T-cell (primary cell): ENCODE measurements around the gene NHP2. TPM values are rescaled to one million over a fixed set of nuclear protein-coding genes. Genes with fewer than 3 reads are reported as not detected.

Experiments used
- ATAC-seq, 4 experiments: fragments of 200-7000 bp in 3 of 4; fragments of 150-1000 bp in 1 of 4; cut with Tn5 transposase; replicated peaks in 1 of 4; 1 replicate in 3 of 4; 2 replicates in 1 of 4; pipeline ENCODE4 v1.10.0; 2021; ENCODE audit warnings: moderate library complexity in 3 of 4, mild to moderate bottlenecking in 2 of 4, moderate number of reproducible peaks in 1 of 4
- CTCF ChIA-PET, 2 donors: fragments of 300-600 bp; sonication (Branson Sonifier 250); formaldehyde crosslinking; loops; one replicate each; lab custom pipeline; 2022; ENCODE audit warnings: antibody characterized with exemption in 2 of 2; lab: Charles Lee
- POLR2A ChIA-PET, 2 donors: fragments of 300-600 bp; sonication (Branson Sonifier 250); formaldehyde crosslinking; loops; one replicate each; lab custom pipeline; 2022; ENCODE audit warnings: antibody characterized with exemption in 2 of 2; lab: Charles Lee
- DNase-seq, 35 experiments: peaks; one replicate each; pipeline versions ENCODE4 v3.0.0 to v3.0.0-alpha.2; 2013 to 2023
- H3K27ac ChIP-seq: one replicate; pipeline ENCODE4 v1.5.1; 2013; ENCODE audit warnings: low read length
- H3K27me3 ChIP-seq, 2 experiments: replicated peaks in 1 of 2; 1 replicate in 1 of 2; 2 replicates in 1 of 2; pipeline versions ENCODE4 v1.6.1 to v1.7.0; 2013; ENCODE audit warnings: low read length in 1 of 2, mixed read lengths in 1 of 2; ENCODE audit not compliant: control insufficient read depth in 2 of 2, insufficient read depth in 2 of 2; ENCODE audit errors: extremely low read depth in 1 of 2
- H3K36me3 ChIP-seq, 2 donors: 1 replicate in 1 of 2; 2 replicates in 1 of 2; pipeline versions ENCODE4 v1.6.1 to v1.7.0; 2013; ENCODE audit warnings: low read length in 1 of 2; ENCODE audit not compliant: control insufficient read depth in 2 of 2, insufficient read depth in 1 of 2; ENCODE audit errors: extremely low read depth in 1 of 2
- H3K4me1 ChIP-seq, 2 experiments: 1 replicate in 1 of 2; 2 replicates in 1 of 2; pipeline versions ENCODE4 v1.6.1 to v1.7.0; 2013; ENCODE audit warnings: low read length in 2 of 2, mixed read lengths in 1 of 2; ENCODE audit not compliant: insufficient read depth in 2 of 2, control insufficient read depth in 1 of 2; ENCODE audit errors: extremely low read depth in 1 of 2
- H3K4me3 ChIP-seq, 2 donors: 1 replicate in 1 of 2; 2 replicates in 1 of 2; pipeline versions ENCODE4 v1.5.1 to v1.7.0; 2013; ENCODE audit warnings: mild to moderate bottlenecking in 2 of 2, low read length in 1 of 2, moderate library complexity in 1 of 2; ENCODE audit not compliant: control insufficient read depth in 1 of 2; ENCODE audit errors: extremely low read depth in 1 of 2
- H3K9me3 ChIP-seq: 2 replicates; pipeline ENCODE4 v1.7.0; 2013
- H3K27ac Mint-ChIP-seq, 2 donors: one replicate each; pipeline ENCODE4 v1.8.0; 2020 to 2021; ENCODE audit warnings: mild to moderate bottlenecking in 2 of 2, mixed read lengths in 2 of 2
- H3K27me3 Mint-ChIP-seq, 2 donors: one replicate each; pipeline ENCODE4 v1.8.0; 2021 to 2022; ENCODE audit warnings: mixed read lengths in 2 of 2
- H3K36me3 Mint-ChIP-seq: one replicate; pipeline ENCODE4 v1.8.0; 2021; ENCODE audit warnings: mixed read lengths
- H3K4me1 Mint-ChIP-seq, 3 donors: one replicate each; pipeline ENCODE4 v1.8.0; 2020 to 2022; ENCODE audit warnings: mixed read lengths in 3 of 3, mild to moderate bottlenecking in 1 of 3
- H3K4me3 Mint-ChIP-seq, 3 donors: one replicate each; pipeline ENCODE4 v1.8.0; 2020 to 2022; ENCODE audit warnings: mild to moderate bottlenecking in 3 of 3, mixed read lengths in 3 of 3, moderate library complexity in 3 of 3
- H3K9me3 Mint-ChIP-seq, 3 donors: one replicate each; pipeline ENCODE4 v1.8.0; 2020 to 2022; ENCODE audit warnings: mixed read lengths in 3 of 3
- WGBS: methylation state at CpG from one replicate; pipeline ENCODE4 v1.1.5; 2013; ENCODE audit warnings: missing lambda C conversion rate; ENCODE audit not compliant: insufficient coverage; 5-methylcytosine and 5-hydroxymethylcytosine counted together
- total RNA-seq, 35 experiments: library from RNA in 6 of 35; stranded (reverse) in 6 of 35; fragments of 120-200 nt in 1 of 35; gene quantifications; one replicate each; pipeline versions ENCODE4 v1.2.1 to v1.2.4 and lab custom pipeline; 2013 to 2026

NHP2 gene
- total RNA-seq, 5 donors from 2014 or later (not counting 1 experiment from before 2014, with no cell fraction given) = 61.2 to 95.6 (median 91.2) TPM

DNA sequence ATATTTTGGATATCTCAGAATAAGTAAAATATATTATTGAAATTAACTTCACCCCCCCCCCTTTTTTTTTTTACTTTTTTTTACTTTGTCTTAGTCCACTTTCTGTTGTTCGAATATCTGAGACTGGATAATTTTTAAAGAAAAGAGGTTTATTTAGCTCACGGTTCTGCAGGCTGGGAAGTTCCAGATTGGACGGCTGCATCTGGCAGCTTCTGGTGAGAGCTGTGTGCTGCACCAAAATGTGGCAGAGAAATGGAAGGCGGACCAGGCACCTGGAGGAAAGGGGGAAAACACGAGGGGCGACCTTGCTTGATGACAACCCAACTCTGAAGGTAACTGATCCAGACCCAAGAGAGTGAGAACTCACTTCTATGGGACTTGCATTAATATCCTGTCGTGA lies 39.1 kb upstream of the NHP2 start:
- peaks cover 0 to 32% of the 10 kb centered on the region in 2 experiments for H3K27me3 ChIP-seq
- Mint-ChIP-seq H3K4me1 (peaks cover 14 to 18% (median 16%) of the 10 kb centered on the region in 3 donors), H3K36me3 (no peaks in the 10 kb centered on the region), H3K27me3 (peaks cover 12 to 29% of the 10 kb centered on the region in 2 donors), H3K4me3 (no peak overlapping the region), H3K9me3 (no peaks in the 10 kb centered on the region), H3K27ac (peak overlapping the region in 1 of 2 donors; percentile 46)
- H3K4me1 ChIP-seq = peaks cover 6 to 20% of the 10 kb centered on the region in 2 experiments
- H3K9me3 ChIP-seq = no peaks in the 10 kb centered on the region
- no peak overlapping the region for H3K27ac ChIP-seq
- WGBS = 90% methylated on average over 3 of the region's 7 CpGs
- no peaks in the 10 kb centered on the region for H3K36me3 ChIP-seq
- ChIA-PET CTCF (no interaction called here), POLR2A (no interaction called here)
- no peak overlapping the region for H3K4me3 ChIP-seq
- DNase-seq (no peak), ATAC-seq (no peak)

DNA sequence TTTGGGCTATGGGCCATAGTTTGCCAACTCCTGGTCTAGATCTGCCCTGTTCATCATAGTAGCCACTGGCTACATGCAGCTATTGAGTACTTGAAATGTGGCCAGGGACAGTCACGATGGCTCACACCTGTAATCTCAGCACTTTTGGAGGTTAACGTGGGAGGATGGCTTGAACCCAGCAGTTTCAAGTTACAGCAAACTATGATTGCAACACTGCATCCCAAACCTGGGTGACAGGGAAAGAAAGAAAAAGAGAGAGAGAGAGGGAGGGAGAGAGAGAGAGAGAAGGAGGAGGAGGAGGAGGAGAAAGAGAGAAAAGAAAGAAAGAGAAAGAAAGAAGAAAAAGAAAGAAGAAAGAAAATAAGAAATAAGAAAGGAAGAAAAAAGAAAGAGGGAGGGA lies 38.6 kb upstream of the NHP2 start:
- Histone ChIP-seq H3K4me3 (no peak overlapping the region), H3K27ac (no peak overlapping the region), H3K9me3 (no peaks in the 10 kb centered on the region), H3K4me1 (peaks cover 6 to 20% of the 10 kb centered on the region in 2 experiments), H3K36me3 (no peaks in the 10 kb centered on the region), H3K27me3 (peaks cover 0 to 32% of the 10 kb centered on the region in 2 experiments)
- ATAC-seq (no peak), DNase-seq (no peak)
- no CpG with 5 or more reads among the region's 2 CpGs for WGBS
- Mint-ChIP-seq H3K27ac (no peak overlapping the region), H3K9me3 (no peaks in the 10 kb centered on the region), H3K36me3 (no peaks in the 10 kb centered on the region), H3K4me3 (no peak overlapping the region), H3K4me1 (peaks cover 14 to 18% (median 16%) of the 10 kb centered on the region in 3 donors), H3K27me3 (peaks cover 12 to 29% of the 10 kb centered on the region in 2 donors)
- ChIA-PET POLR2A (no interaction called here), CTCF (interaction anchor here in 1 of 2 donors (0.5 kb wide), 1 partner anchor 91 kb away, joined by 3 read pairs; no protein-coding TSS in a partner anchor)

DNA sequence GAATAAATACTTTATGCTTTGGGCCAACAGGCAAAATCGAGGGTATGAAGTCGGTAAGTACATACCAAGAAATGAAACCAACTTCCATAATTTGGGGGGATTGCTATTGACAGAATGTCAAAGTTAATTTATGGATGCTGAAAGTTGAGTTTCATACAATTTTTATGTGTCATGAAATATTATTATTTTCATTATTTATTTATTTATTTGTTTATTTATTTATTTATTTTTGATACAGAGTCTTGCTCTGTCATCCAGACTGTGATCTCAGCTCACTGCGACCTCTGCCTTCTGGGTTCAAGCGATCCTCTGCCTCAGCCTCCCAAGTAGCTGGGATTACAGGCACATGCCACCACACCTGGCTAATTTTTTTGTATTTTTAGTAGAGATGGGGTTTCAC lies 38.0 kb upstream of the NHP2 start:
- Histone ChIP-seq H3K4me3 (no peak overlapping the region), H3K27me3 (peaks cover 0 to 32% of the 10 kb centered on the region in 2 experiments), H3K27ac (no peak overlapping the region), H3K4me1 (peaks cover 6 to 20% of the 10 kb centered on the region in 2 experiments), H3K9me3 (no peaks in the 10 kb centered on the region), H3K36me3 (no peaks in the 10 kb centered on the region)
- Mint-ChIP-seq H3K4me1 (peaks cover 14 to 18% (median 16%) of the 10 kb centered on the region in 3 donors), H3K9me3 (no peaks in the 10 kb centered on the region), H3K27me3 (peaks cover 12 to 29% of the 10 kb centered on the region in 2 donors), H3K27ac (no peak overlapping the region), H3K36me3 (no peaks in the 10 kb centered on the region), H3K4me3 (no peak overlapping the region)
- WGBS = no CpG with 5 or more reads among the region's 4 CpGs
- ChIA-PET POLR2A (interaction anchor here in 1 of 2 donors (0.6 kb wide), 1 partner anchor 19 kb away, joined by 4 read pairs; no protein-coding TSS in a partner anchor), CTCF (interaction anchor here in 1 of 2 donors (0.5 kb wide), 1 partner anchor 90 kb away, joined by 3 read pairs; no protein-coding TSS in a partner anchor)
- DNase-seq = no peak
- no peak for ATAC-seq

DNA sequence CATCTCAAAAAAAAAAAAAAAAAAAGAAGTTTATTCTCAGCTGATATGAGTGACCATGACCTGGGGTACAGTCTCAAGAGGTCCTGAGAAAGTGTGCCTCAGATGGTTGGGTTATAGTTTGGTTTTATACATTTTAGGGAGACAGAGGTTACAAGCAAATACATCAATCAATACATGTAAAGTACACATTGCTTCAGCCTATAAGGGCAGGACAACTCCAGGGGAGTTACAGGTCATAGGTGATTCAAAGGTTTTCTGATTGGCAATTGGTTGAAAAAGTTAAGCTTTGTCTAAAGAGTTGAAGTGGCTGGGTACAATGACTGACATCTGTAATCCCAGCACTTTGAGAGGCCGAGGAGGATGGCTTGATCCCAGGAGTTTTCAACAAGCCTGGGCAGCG lies 35.7 kb upstream of the NHP2 start:
- CTCF ChIA-PET = no interaction called here
- WGBS = 50% methylated on average over 2 of the region's 2 CpGs
- no peaks in the 10 kb centered on the region for H3K36me3 ChIP-seq

DNA sequence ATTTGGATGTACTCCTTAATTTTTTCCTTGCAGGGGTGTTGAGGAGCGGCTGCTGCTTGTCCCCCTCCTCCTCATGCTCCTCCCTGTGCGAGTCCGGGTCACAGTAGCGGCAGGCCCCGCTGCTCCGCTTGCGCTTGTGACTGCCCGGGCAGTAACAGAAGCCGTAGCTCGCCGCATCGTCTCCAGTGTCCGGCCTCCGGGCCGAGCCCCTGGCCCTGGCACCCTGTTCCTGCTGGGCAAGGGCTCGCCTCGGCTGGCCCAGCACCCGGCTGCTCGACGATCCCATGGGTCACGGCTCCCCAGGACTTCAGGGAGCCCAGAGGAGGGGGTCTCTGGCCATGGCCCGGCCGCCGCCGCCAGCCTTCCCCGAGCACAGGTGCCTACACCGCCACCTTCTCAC lies 33.3 kb upstream of the NHP2 start, which contains the start of gene GMCL2:
TSS of gene GMCL2 (minus strand) at position 358 of the 400 bp plus-strand sequence. CDS start at position 286, 72 bp downstream.
- Histone ChIP-seq H3K4me1 (peaks cover 0 to 2% of the 10 kb centered on the region in 2 experiments), H3K36me3 (no peaks in the 10 kb centered on the region), H3K27me3 (peaks cover 0 to 17% of the 10 kb centered on the region in 2 experiments), H3K9me3 (no peaks in the 10 kb centered on the region), H3K27ac (no peak within 1 kb of the TSS), H3K4me3 (no peak within 1 kb of the TSS)
- ATAC-seq (no peak), DNase-seq (no peak)
- CTCF ChIA-PET = no interaction called here
- Mint-ChIP-seq H3K4me3 (no peak within 1 kb of the TSS), H3K27ac (no peak within 1 kb of the TSS), H3K36me3 (no peaks in the 10 kb centered on the region), H3K27me3 (peaks cover 5 to 10% of the 10 kb centered on the region in 2 donors), H3K4me1 (peaks cover 5 to 7% (median 6%) of the 10 kb centered on the region in 3 donors), H3K9me3 (no peaks in the 10 kb centered on the region)
- WGBS = 97% methylated on average over 20 of the region's 27 CpGs
- POLR2A ChIA-PET = no interaction called here

More for the DNA sequence above, 35.7 kb upstream of the NHP2 start:
- peaks cover 5 to 17% of the 10 kb centered on the region in 2 experiments for H3K4me1 ChIP-seq
- Mint-ChIP-seq H3K27ac (no peak overlapping the region), H3K4me1 (peaks cover 13 to 18% (median 16%) of the 10 kb centered on the region in 3 donors), H3K4me3 (no peak overlapping the region), H3K36me3 (no peaks in the 10 kb centered on the region), H3K27me3 (peaks cover 11 to 24% of the 10 kb centered on the region in 2 donors), H3K9me3 (no peaks in the 10 kb centered on the region)
- no peak overlapping the region for H3K4me3 ChIP-seq
- no peak for DNase-seq
- no peak for ATAC-seq
- H3K27me3 ChIP-seq = peaks cover 0 to 26% of the 10 kb centered on the region in 2 experiments
- POLR2A ChIA-PET = no interaction called here
- no peaks in the 10 kb centered on the region for H3K9me3 ChIP-seq
- H3K27ac ChIP-seq = no peak overlapping the region

DNA sequence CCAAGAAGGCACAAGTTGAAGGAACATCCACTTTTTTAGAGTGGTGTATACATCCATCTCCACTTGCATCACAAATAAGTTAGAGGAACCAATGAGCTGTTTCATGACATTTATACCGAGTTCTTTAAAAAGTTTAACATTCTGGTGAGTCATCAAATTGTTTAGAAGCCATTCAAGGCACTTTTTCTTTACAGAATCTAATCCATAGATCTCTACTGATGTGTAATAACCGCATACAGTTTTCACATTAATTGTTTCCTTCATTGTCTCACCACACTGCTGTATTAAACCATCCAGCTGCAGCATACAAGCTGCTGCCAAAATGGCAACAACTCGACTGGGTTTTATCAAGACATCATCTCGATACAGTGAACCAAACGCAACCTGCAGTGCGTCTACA lies 32.7 kb upstream of the NHP2 start:
- Histone ChIP-seq H3K4me1 (peaks cover 0 to 2% of the 10 kb centered on the region in 2 experiments), H3K4me3 (no peak overlapping the region), H3K27me3 (peaks cover 0 to 17% of the 10 kb centered on the region in 2 experiments), H3K27ac (no peak overlapping the region), H3K36me3 (no peaks in the 10 kb centered on the region), H3K9me3 (no peaks in the 10 kb centered on the region)
- H3K9me3 Mint-ChIP-seq = no peaks in the 10 kb centered on the region
- 79% methylated on average over 5 of the region's 6 CpGs for WGBS
- ATAC-seq (no peak), DNase-seq (no peak)
- no peak overlapping the region for H3K27ac Mint-ChIP-seq
- peaks cover 7 to 8% (median 7%) of the 10 kb centered on the region in 3 donors for H3K4me1 Mint-ChIP-seq
- CTCF ChIA-PET = no interaction called here
- H3K27me3 Mint-ChIP-seq = peaks cover 5 to 9% of the 10 kb centered on the region in 2 donors
- POLR2A ChIA-PET = no interaction called here
- H3K36me3 Mint-ChIP-seq = no peaks in the 10 kb centered on the region
- no peak overlapping the region for H3K4me3 Mint-ChIP-seq
